Suppressor macrophage treated with lipopolysaccharide for 4 hours (primary cell): Measurements from ENCODE around the gene STRA6.

Source experiments
- DNase-seq: peaks from one replicate; pipeline ENCODE4 v3.0.0-alpha.2; 2020

Gene STRA6

DNA sequence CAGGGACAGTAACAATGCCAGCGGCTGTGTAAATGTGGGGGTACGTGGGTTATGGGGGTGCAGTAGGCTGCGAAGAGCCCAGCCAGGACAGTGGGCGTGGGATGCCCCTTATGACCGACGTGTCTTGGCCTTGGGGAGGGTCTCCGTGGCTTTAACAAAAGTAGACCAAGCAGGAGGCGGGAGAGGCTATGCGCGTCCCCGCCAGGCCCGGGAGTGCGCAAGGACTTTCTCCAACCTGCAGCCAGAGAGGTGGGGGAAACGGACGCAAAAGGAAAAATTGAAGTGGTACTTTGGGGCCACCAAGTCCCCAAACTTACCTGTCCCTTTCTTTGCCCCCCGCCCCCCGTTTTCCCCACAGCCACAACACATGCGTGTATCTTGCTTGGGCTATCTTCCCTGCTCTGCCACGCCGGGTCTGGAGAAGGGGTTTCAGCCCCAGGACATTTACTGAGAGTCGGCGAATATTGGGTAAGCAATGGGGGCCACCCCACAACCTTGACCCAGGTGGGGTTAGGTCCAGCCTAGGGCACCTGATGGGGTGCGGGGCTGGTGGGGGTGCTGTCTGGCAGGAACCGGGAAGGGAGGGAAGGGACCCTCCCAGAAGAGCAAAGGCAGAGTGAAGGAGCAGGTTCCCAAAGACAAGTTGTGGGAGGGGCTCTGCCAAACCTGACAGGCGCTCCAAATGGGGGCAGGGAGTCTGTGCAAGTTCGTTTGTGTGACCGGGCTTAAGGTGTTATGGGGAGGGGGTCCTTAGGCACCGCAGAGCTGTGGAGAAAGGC lies 71.5 kb downstream of the STRA6 start:
- no peak for DNase-seq

DNA sequence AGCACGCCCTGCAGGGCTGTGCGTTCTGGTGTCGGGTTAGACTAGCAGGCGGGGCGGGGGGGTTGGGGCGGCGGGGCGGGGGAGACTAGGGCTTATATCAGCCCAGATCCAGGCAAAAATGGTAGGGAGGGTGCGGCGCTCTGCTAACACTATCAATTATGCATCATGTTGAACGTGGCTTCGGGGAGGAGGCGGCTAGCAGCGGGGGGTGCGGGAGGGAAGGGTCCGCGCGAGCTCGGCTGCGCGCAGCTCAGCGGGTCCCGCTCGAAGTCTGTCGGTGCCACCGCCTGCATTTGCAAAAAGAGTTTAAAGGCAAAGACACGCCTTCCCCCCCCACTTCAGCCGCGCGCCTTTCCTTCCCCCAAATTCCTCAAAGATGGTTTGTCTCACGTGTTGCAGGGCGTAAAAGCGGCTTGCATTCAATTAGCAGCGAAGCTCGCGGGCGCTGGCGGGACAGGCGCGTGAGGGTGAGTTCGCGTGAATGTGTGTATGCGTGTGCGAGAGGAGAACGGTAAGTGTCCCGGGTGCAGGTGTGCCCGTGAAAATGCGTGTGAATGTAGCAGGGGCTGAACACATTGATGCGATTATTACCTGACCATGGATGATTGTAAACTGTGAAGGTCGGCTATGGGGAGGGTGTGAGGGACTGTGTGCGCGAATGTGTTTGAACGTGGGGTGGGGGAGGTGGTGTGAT lies 72.3 kb downstream of the STRA6 start, which contains the start of gene ISLR2:
ISLR2 (plus strand) TSS at position 432 of the 694 bp plus-strand sequence. CDS start 2,169 bp downstream, outside the sequence.
- DNase-seq, result no peak

DNA sequence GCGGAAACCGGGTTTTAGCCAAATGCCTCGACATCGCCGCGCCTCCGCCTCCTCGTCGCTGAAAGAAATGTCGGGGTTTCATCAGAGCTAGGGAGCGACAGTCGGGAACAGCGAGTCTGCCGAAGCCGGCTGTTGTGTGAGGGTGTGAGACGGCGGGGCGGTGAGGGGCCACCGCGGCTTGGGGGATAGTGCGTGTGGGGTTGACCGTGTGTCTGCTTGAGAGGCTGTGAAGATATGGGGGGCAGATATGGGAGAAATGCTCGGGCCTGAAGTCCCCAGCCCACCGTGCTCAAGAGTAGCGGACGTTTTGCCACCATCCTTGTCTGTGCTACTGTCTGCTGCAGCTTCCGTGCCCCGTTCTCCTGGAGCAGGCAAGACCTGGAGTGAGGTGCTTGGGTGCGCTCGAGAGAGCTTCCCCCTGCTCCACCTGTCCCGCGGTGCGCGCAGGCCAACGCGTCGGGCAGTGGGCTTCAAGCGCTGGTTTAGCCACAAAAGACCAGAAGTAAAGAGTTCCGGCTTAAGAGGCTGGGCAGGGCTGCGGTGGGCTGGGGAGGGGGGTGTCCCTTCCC lies 72.9 kb downstream of the STRA6 start:
- DNase-seq, result no peak
